Measurements from ENCODE around the gene HSD3B7.
"Not testable (repeated sequence)": the region's sequence is repeated elsewhere in the genome, so short reads cannot be mapped to it uniquely, and the experiment has no call there.

HSD3B7 gene

GRCh38 chr16:31010585-31011325 is 25.7 kb downstream of the HSD3B7 start, which contains the start of gene STX1B:
Gene STX1B, minus strand, starts transcription at chr16:31010638. Its CDS starts 242 bp downstream, at chr16:31010396.
- no peaks in the 10 kb centered on the region for H3K36me3 ChIP-seq (ENCODE audit: control insufficient read depth, insufficient read depth, low read length)
- no peak within 1 kb of the TSS for H3K4me3 ChIP-seq (replicated peaks; ENCODE audit: low read depth, low read length)
- no peak for DNase-seq (ENCODE audit: extremely low read depth, insufficient read length)
- TF ChIP-seq, protein P1, sequence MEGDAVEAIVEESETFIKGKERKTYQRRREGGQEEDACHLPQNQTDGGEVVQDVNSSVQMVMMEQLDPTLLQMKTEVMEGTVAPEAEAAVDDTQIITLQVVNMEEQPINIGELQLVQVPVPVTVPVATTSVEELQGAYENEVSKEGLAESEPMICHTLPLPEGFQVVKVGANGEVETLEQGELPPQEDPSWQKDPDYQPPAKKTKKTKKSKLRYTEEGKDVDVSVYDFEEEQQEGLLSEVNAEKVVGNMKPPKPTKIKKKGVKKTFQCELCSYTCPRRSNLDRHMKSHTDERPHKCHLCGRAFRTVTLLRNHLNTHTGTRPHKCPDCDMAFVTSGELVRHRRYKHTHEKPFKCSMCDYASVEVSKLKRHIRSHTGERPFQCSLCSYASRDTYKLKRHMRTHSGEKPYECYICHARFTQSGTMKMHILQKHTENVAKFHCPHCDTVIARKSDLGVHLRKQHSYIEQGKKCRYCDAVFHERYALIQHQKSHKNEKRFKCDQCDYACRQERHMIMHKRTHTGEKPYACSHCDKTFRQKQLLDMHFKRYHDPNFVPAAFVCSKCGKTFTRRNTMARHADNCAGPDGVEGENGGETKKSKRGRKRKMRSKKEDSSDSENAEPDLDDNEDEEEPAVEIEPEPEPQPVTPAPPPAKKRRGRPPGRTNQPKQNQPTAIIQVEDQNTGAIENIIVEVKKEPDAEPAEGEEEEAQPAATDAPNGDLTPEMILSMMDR (IDR thresholded peaks at IDR 0.05; ENCODE audit: insufficient read depth, low read length, poor library complexity, severe bottlenecking), result no peak
- peaks cover 5% of the 10 kb centered on the region for H3K27me3 ChIP-seq (replicated peaks; ENCODE audit: control insufficient read depth, insufficient read depth, low read length)

- not testable (repeated sequence) for H3K4me3 ChIP-seq (replicated peaks; ENCODE audit: low read depth, low read length); DNase-seq (ENCODE audit: extremely low read depth, insufficient read length); H3K27me3 ChIP-seq (replicated peaks; ENCODE audit: control insufficient read depth, insufficient read depth, low read length); H3K36me3 ChIP-seq (ENCODE audit: control insufficient read depth, insufficient read depth, low read length)
Measured at GRCh38 chr16:31011815-31012214, 26.8 kb downstream of the HSD3B7 start.

DNA sequence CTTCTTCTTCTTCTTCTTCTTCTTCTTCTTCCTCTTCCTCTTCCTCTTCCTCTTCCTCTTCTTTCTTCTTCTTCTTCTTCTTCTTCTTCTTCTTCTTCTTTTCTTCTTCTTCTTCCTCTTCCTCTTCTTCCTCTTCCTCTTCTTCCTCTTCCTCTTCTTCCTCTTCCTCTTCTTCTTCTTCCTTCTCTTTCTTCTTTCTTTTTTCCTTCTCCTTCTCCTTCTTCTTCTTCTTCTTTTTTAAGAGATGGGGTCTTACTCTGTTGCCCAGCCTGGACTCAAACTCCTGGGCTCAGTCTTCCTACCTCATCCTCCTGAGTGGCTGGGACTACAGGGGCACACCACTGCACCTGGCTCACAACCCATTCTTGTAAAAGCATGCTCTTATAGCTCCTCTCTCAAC is 28.3 kb downstream of the HSD3B7 start:
- DNase-seq (ENCODE audit: extremely low read depth, insufficient read length); H3K36me3 ChIP-seq (ENCODE audit: control insufficient read depth, insufficient read depth, low read length); H3K27me3 ChIP-seq (replicated peaks; ENCODE audit: control insufficient read depth, insufficient read depth, low read length); H3K4me3 ChIP-seq (replicated peaks; ENCODE audit: low read depth, low read length): not testable (repeated sequence)

- TF ChIP-seq, protein P1 (IDR thresholded peaks at IDR 0.05; ENCODE audit: insufficient read depth, low read length, poor library complexity, severe bottlenecking), result no peak
Measured at GRCh38 chr16:31016018-31016417, 31.0 kb downstream of the HSD3B7 start.

DNA sequence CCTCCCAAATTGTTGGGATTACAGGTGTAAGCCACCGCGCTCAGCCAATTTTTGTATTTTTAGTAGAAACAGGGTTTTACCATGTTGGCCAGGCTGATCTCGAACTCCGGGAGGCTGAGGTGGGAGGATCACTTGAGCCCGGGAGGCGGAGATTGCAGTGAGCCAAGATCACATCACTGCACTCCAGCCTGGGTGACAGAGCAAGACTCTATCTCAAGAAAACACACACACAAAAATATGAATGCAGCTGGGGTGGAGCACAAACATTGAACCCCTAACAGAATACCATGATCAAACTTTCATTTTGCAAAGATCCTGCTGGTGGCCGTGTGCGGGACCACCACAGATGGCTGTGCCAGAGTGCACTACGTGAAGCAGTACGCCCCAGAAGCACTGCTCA is 32.7 kb downstream of the HSD3B7 start:
- H3K4me3 ChIP-seq (replicated peaks; ENCODE audit: low read depth, low read length); DNase-seq (ENCODE audit: extremely low read depth, insufficient read length); H3K36me3 ChIP-seq (ENCODE audit: control insufficient read depth, insufficient read depth, low read length); H3K27me3 ChIP-seq (replicated peaks; ENCODE audit: control insufficient read depth, insufficient read depth, low read length): not testable (repeated sequence)

More at GRCh38 chr16:31016018-31016417, 31.0 kb downstream of the HSD3B7 start:
- Histone ChIP-seq H3K4me3 (replicated peaks; ENCODE audit: low read depth, low read length) (no peak overlapping the region), H3K36me3 (ENCODE audit: control insufficient read depth, insufficient read depth, low read length) (no peaks in the 10 kb centered on the region), H3K27me3 (replicated peaks; ENCODE audit: control insufficient read depth, insufficient read depth, low read length) (peaks cover 3% of the 10 kb centered on the region)
- no peak for DNase-seq (ENCODE audit: extremely low read depth, insufficient read length)

DNA sequence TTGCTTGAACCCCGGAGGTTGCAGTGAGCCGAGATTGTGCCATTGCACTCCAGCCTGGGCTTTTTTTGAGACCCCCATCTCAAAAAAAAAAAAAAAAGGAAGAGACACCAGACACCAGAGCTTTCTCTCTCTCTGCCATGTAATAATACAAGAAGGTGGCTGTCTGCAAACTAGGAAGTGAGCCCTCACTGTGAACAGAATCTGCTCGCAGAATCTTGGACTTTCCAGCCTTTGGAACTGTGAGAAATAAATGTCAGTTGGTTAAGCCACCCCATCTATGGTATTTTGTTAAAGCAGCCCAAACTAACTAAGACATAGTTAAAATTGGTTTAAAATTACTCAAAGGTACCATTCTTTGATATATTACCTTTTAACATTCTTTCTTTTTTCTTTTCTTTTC is 35.5 kb downstream of the HSD3B7 start:
- TF ChIP-seq, protein P1 (IDR thresholded peaks at IDR 0.05; ENCODE audit: insufficient read depth, low read length, poor library complexity, severe bottlenecking), result no peak
- Histone ChIP-seq H3K4me3 (replicated peaks; ENCODE audit: low read depth, low read length) (no peak overlapping the region), H3K27me3 (replicated peaks; ENCODE audit: control insufficient read depth, insufficient read depth, low read length) (no peaks in the 10 kb centered on the region), H3K36me3 (ENCODE audit: control insufficient read depth, insufficient read depth, low read length) (no peaks in the 10 kb centered on the region)
- DNase-seq (ENCODE audit: extremely low read depth, insufficient read length), result no peak

DNA sequence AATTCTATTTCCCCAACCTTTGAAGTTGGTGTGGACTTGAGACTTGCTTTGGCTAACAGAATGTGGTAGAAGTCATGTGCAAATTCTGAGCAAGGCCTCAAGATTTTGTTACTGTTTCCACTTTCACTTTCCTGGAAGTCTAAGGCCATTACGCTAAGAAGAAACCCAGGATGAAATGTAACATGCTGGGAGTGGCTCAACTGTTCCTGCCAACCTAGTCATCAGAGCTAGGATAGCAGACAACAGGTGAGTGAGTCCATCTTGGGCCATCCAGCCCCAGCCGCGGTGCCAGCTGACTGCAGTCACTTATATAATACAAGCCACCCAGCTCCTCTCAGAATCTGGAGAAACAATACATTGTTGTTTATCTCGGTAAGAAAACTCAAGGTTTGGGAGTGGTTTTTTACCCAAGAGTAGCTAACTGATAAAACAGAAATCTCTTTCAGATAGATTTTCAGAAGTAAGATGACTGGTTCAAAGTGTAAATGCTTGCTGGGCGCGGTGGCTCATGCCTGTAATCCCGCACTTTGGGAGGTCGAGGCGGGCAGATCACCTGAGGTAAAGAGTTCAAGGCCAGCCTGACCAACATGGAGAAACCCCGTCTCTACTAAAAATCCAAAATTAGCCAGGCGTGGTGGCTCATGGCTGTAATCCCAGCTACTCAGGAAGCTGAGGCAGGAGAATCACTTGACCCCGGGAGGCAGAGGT is 37.7 kb downstream of the HSD3B7 start:
- Histone ChIP-seq H3K27me3 (replicated peaks; ENCODE audit: control insufficient read depth, insufficient read depth, low read length) (no peaks in the 10 kb centered on the region), H3K4me3 (replicated peaks; ENCODE audit: low read depth, low read length) (no peak overlapping the region), H3K36me3 (ENCODE audit: control insufficient read depth, insufficient read depth, low read length) (no peaks in the 10 kb centered on the region)
- TF ChIP-seq, protein P1 (IDR thresholded peaks at IDR 0.05; ENCODE audit: insufficient read depth, low read length, poor library complexity, severe bottlenecking), result no peak
- DNase-seq (ENCODE audit: extremely low read depth, insufficient read length), result no peak
